Gastrocnemius medialis (tissue), 4 donors: ENCODE data around the gene ZDHHC3. TPM values are rescaled to one million over a fixed set of nuclear protein-coding genes. Genes with fewer than 3 reads are reported as not detected.

Source experiments
- ATAC-seq, 2 donors: fragments of 150-250 bp; one replicate each; pipeline ENCODE4 v1.9.1; 2016
- DNase-seq, 2 donors: peaks; one replicate each; pipeline ENCODE4 v3.0.0-alpha.2; 2019
- H3K27ac ChIP-seq, 4 donors: fragments of 200-600 bp; sonication (generic); 1 replicate in 1 of 4; 2 replicates in 3 of 4; pipeline ENCODE4 v1.5.1; 2016 to 2018; ENCODE audit warnings: mild to moderate bottlenecking in 2 of 4, moderate library complexity in 1 of 4
- H3K27me3 ChIP-seq, 3 donors: fragments of 200-600 bp; sonication (generic) in 2 of 3; 1 replicate in 1 of 3; 2 replicates in 2 of 3; pipeline versions ENCODE4 v1.5.1 to v1.6.0; 2016 to 2019; ENCODE audit warnings: mild to moderate bottlenecking in 1 of 3, moderate library complexity in 1 of 3
- H3K36me3 ChIP-seq, 2 donors: fragments of 200-600 bp; sonication (generic) in 1 of 2; one replicate each; pipeline ENCODE4 v1.5.1; 2017 to 2018
- H3K4me1 ChIP-seq, 2 donors: fragments of 200-600 bp; sonication (generic) in 1 of 2; one replicate each; pipeline ENCODE4 v1.5.1; 2016 to 2017; ENCODE audit warnings: mild to moderate bottlenecking in 2 of 2
- H3K4me3 ChIP-seq, 4 donors: fragments of 200-600 bp; sonication (generic) in 3 of 4; 1 replicate in 1 of 4; 2 replicates in 3 of 4; pipeline ENCODE4 v1.5.1; 2016 to 2019; ENCODE audit warnings: mild to moderate bottlenecking in 2 of 4
- H3K9me3 ChIP-seq, 3 donors: fragments of 200-600 bp; sonication (generic) in 2 of 3; 1 replicate in 1 of 3; 2 replicates in 2 of 3; pipeline ENCODE4 v1.5.1; 2016 to 2019
- POLR2A ChIP-seq, 2 donors: fragments of 450-650 bp; IDR thresholded peaks; one replicate each; pipeline ENCODE4 v1.6.1; 2017; ENCODE audit warnings: antibody characterized with exemption in 2 of 2, mild to moderate bottlenecking in 2 of 2, moderate library complexity in 2 of 2
- in situ Hi-C, 4 donors: fragments of 200-750 bp; cut with MboI; loops; one replicate each; pipeline versions ENCODE4 v1.15.0 to v1.8.0; 2017; ENCODE audit warnings: low sequenced_read_pairs in 4 of 4
- intact Hi-C: fragments of 100-400 bp; cut with DNase I; formaldehyde crosslinking; loops from one replicate; pipeline ENCODE4 v1.15.1; 2023; ENCODE audit warnings: low total_unique reads
- total RNA-seq, 4 donors: library from RNA; depleted of rRNA; stranded (reverse); fragments of >200 nt; gene quantifications; one replicate each; pipeline versions ENCODE4 v1.1.0 to v1.2.3, GENCODE V29; 2016
- TF ChIP-seq, protein P1 (sequence below), 5 experiments: fragments of 450-650 bp in 3 of 5; fragments of 200-600 bp in 2 of 5; sonication (generic) in 2 of 5; IDR thresholded peaks in 4 of 5; conservative IDR thresholded peaks in 1 of 5; 1 replicate in 4 of 5; 2 replicates in 1 of 5; pipeline ENCODE4 v1.5.1; 2016 to 2019; ENCODE audit warnings: antibody characterized with exemption in 5 of 5, mild to moderate bottlenecking in 3 of 5, moderate library complexity in 3 of 5

ZDHHC3 gene
- total RNA-seq, 4 donors from 2014 or later, result 66.2 to 90.5 (median 74.5) TPM

GRCh38 chr3:44962621-44963393 lies 13.2 kb downstream of the ZDHHC3 start:
- Histone ChIP-seq H3K27me3 (no peaks in the 10 kb centered on the region), H3K36me3 (peaks cover 0 to 14% of the 10 kb centered on the region in 2 donors), H3K27ac (no peak overlapping the region), H3K4me1 (peaks cover 3 to 14% of the 10 kb centered on the region in 2 donors), H3K4me3 (no peak overlapping the region), H3K9me3 (no peaks in the 10 kb centered on the region)
- no peak for DNase-seq
- ATAC-seq, result no peak
- TF ChIP-seq POLR2A (IDR thresholded peaks at IDR 0.05), result no peak
- TF ChIP-seq, protein P1, sequence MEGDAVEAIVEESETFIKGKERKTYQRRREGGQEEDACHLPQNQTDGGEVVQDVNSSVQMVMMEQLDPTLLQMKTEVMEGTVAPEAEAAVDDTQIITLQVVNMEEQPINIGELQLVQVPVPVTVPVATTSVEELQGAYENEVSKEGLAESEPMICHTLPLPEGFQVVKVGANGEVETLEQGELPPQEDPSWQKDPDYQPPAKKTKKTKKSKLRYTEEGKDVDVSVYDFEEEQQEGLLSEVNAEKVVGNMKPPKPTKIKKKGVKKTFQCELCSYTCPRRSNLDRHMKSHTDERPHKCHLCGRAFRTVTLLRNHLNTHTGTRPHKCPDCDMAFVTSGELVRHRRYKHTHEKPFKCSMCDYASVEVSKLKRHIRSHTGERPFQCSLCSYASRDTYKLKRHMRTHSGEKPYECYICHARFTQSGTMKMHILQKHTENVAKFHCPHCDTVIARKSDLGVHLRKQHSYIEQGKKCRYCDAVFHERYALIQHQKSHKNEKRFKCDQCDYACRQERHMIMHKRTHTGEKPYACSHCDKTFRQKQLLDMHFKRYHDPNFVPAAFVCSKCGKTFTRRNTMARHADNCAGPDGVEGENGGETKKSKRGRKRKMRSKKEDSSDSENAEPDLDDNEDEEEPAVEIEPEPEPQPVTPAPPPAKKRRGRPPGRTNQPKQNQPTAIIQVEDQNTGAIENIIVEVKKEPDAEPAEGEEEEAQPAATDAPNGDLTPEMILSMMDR (IDR thresholded peaks at IDR 0.05 in 4 of 5, conservative IDR thresholded peaks at IDR 0.05 in 1 of 5), result no peak
- in situ Hi-C loops, result no loop called here
- intact Hi-C loops, result no loop called here

GRCh38 chr3:44961888-44962287 lies 14.1 kb downstream of the ZDHHC3 start:
- DNase-seq, result no peak
- TF ChIP-seq, protein P1 (IDR thresholded peaks at IDR 0.05 in 4 of 5, conservative IDR thresholded peaks at IDR 0.05 in 1 of 5), result no peak
- no peak for TF ChIP-seq POLR2A (IDR thresholded peaks at IDR 0.05)
- intact Hi-C loops (no loop called here), in situ Hi-C loops (no loop called here)
- Histone ChIP-seq H3K9me3 (no peaks in the 10 kb centered on the region), H3K36me3 (peaks cover 0 to 17% of the 10 kb centered on the region in 2 donors), H3K4me3 (no peak overlapping the region), H3K27ac (no peak overlapping the region), H3K4me1 (peaks cover 3 to 14% of the 10 kb centered on the region in 2 donors), H3K27me3 (no peaks in the 10 kb centered on the region)
- ATAC-seq, result no peak

DNA sequence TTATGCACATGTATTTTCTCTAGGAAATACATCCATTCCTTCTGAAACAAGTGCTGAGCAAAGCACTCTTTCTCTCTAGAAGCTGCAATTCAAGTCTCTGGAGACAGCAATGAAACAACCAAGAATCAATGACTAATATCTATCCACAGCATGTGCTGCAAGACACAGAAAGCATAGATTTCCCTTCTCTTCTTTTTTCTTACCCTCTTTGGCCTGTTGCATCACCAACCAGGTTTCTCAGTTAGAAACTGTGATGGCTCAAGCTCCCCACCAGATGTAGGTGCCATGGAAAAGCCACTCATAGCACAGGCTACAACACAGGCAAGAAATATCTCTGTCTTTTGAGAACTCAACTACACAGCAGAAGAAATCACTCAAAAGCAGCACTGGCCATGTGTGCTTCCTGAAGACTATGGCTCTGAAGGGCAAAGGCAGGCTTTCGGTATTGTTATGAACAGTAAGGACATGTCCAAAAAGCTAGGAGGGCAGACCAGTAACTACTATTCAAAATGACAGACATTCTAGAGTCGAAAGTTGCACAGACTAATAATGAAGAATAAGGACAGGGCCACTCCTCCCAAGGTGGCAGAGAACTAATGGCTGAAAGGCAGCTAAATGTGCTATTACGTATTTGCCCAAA lies 15.5 kb downstream of the ZDHHC3 start:
- Histone ChIP-seq H3K36me3 (peaks cover 0 to 17% of the 10 kb centered on the region in 2 donors), H3K9me3 (no peaks in the 10 kb centered on the region), H3K4me1 (peaks cover 3 to 19% of the 10 kb centered on the region in 2 donors), H3K4me3 (no peak overlapping the region), H3K27ac (no peak overlapping the region), H3K27me3 (no peaks in the 10 kb centered on the region)
- TF ChIP-seq, protein P1 (IDR thresholded peaks at IDR 0.05 in 4 of 5, conservative IDR thresholded peaks at IDR 0.05 in 1 of 5), result no peak
- TF ChIP-seq POLR2A (IDR thresholded peaks at IDR 0.05), result no peak
- DNase-seq, result no peak
- in situ Hi-C loops, result no loop called here
- no peak for ATAC-seq
- intact Hi-C loops, result no loop called here

- in situ Hi-C loops (no loop called here), intact Hi-C loops (no loop called here)
- H3K4me1 ChIP-seq, result peaks cover 3 to 26% of the 10 kb centered on the region in 2 donors
- H3K27me3 ChIP-seq, result no peaks in the 10 kb centered on the region
- H3K9me3 ChIP-seq, result no peaks in the 10 kb centered on the region
- H3K36me3 ChIP-seq, result peaks cover 0 to 17% of the 10 kb centered on the region in 2 donors
- no peak for ATAC-seq
- no peak for DNase-seq
- no peak overlapping the region for H3K27ac ChIP-seq
- no peak overlapping the region for H3K4me3 ChIP-seq
- TF ChIP-seq POLR2A (IDR thresholded peaks at IDR 0.05), result no peak
- TF ChIP-seq, protein P1 (IDR thresholded peaks at IDR 0.05 in 4 of 5, conservative IDR thresholded peaks at IDR 0.05 in 1 of 5), result no peak
These were observed 17.6 kb downstream of the ZDHHC3 start for GRCh38 chr3:44958386-44958785.
